Thoracic aorta (tissue), 2 donors: Measurements from ENCODE around the gene C11orf68. TPM values are rescaled to one million over a fixed set of nuclear protein-coding genes. Genes with fewer than 3 reads are reported as not detected.

ENCODE experiments used
- ATAC-seq: fragments of 150-250 bp; one replicate; pipeline ENCODE4 v1.8.0; 2017; ENCODE audit warnings: low read depth; ENCODE audit not compliant: insufficient number of reproducible peaks, low FRiP score
- DNase-seq: peaks from one replicate; pipeline ENCODE4 v3.0.0-alpha.2; 2020; ENCODE audit warnings: low spot score
- H3K27ac ChIP-seq, 2 donors: fragments of 200-600 bp; sonication (generic); 1 replicate in 1 of 2; 2 replicates in 1 of 2; pipeline ENCODE4 v1.5.1; 2016; ENCODE audit warnings: mild to moderate bottlenecking in 2 of 2, moderate library complexity in 2 of 2
- H3K27me3 ChIP-seq: fragments of 200-600 bp; sonication (generic); replicated peaks from 2 replicates; pipeline ENCODE4 v1.6.0; 2016; ENCODE audit warnings: mild to moderate bottlenecking; ENCODE audit not compliant: insufficient read depth
- H3K36me3 ChIP-seq: fragments of 200-600 bp; sonication (generic); one replicate; pipeline ENCODE4 v1.5.1; 2016
- H3K4me1 ChIP-seq, 2 donors: fragments of 200-600 bp; sonication (generic); 1 replicate in 1 of 2; 2 replicates in 1 of 2; pipeline versions ENCODE4 v1.5.1 to v1.6.0; 2016; ENCODE audit warnings: low read depth in 2 of 2, mild to moderate bottlenecking in 1 of 2; ENCODE audit not compliant: control insufficient read depth in 1 of 2
- H3K4me3 ChIP-seq: fragments of 200-600 bp; sonication (generic); 2 replicates; pipeline ENCODE4 v1.5.1; 2016; ENCODE audit warnings: mild to moderate bottlenecking
- H3K9me3 ChIP-seq: fragments of 200-600 bp; sonication (generic); 2 replicates; pipeline ENCODE4 v1.5.1; 2016
- total RNA-seq, 2 donors: library from RNA; depleted of rRNA; stranded (reverse); fragments of >200 nt; gene quantifications; one replicate each; pipeline versions ENCODE4 v1.1.0 to v1.2.3, GENCODE V29; 2016
- TF ChIP-seq, protein P1 (sequence below): fragments of 200-600 bp; sonication (generic); IDR thresholded peaks from one replicate; pipeline ENCODE4 v1.5.1; 2019; ENCODE audit warnings: antibody characterized with exemption

The C11orf68 gene
- total RNA-seq, 2 donors from 2014 or later = 16.3 to 27.9 TPM

DNA sequence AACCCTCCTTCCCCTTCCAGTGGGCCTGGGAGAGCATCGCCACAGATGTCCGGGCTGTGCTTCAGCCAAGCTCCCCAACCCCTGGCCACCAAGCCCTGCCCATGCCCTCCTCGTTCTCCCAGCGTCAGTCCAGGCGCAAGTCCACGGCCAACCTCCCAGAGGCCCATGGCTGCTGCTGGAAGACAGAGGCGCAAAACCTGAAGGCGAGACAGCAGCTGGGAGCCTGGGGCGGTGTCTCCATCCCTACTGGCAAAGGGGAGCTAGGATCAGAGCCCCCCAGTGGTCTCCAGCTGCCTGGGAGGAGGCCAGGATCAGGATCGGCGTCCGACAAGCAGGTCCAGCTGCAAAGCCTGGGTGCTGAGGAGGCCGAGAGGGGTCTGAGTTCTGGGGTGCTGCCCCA is 28.3 kb upstream of the C11orf68 start:
- Histone ChIP-seq H3K27me3 (no peaks in the 10 kb centered on the region), H3K27ac (no peak overlapping the region), H3K4me1 (no peaks in the 10 kb centered on the region), H3K9me3 (no peaks in the 10 kb centered on the region), H3K4me3 (no peak overlapping the region), H3K36me3 (no peaks in the 10 kb centered on the region)
- TF ChIP-seq, protein P1, sequence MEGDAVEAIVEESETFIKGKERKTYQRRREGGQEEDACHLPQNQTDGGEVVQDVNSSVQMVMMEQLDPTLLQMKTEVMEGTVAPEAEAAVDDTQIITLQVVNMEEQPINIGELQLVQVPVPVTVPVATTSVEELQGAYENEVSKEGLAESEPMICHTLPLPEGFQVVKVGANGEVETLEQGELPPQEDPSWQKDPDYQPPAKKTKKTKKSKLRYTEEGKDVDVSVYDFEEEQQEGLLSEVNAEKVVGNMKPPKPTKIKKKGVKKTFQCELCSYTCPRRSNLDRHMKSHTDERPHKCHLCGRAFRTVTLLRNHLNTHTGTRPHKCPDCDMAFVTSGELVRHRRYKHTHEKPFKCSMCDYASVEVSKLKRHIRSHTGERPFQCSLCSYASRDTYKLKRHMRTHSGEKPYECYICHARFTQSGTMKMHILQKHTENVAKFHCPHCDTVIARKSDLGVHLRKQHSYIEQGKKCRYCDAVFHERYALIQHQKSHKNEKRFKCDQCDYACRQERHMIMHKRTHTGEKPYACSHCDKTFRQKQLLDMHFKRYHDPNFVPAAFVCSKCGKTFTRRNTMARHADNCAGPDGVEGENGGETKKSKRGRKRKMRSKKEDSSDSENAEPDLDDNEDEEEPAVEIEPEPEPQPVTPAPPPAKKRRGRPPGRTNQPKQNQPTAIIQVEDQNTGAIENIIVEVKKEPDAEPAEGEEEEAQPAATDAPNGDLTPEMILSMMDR = no peak
- no peak for ATAC-seq
- no peak for DNase-seq

DNA sequence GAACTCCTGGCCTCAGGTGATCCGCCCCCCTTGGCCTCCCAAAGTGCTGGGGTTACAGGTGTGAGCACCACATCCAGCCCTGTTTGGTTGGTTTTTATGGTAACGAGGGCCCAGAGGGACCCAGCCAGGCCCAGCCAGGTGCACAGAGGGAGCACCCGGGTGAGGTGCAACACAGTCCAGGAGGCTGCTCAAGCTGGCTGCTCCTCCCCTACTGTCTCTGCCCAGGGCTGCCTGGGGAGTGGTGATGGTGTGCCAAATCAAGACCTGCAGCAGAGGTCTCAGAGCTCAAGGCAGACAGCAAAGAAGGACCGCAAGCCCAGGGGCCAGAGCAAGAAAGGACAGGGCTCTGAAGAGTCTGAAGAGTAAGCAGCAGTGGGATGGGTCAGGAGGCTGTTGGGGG is 27.8 kb upstream of the C11orf68 start:
- ATAC-seq (no peak), DNase-seq (no peak)
- Histone ChIP-seq H3K4me3 (no peak overlapping the region), H3K4me1 (no peaks in the 10 kb centered on the region), H3K27me3 (no peaks in the 10 kb centered on the region), H3K27ac (no peak overlapping the region), H3K36me3 (no peaks in the 10 kb centered on the region), H3K9me3 (no peaks in the 10 kb centered on the region)
- TF ChIP-seq, protein P1 = no peak

DNA sequence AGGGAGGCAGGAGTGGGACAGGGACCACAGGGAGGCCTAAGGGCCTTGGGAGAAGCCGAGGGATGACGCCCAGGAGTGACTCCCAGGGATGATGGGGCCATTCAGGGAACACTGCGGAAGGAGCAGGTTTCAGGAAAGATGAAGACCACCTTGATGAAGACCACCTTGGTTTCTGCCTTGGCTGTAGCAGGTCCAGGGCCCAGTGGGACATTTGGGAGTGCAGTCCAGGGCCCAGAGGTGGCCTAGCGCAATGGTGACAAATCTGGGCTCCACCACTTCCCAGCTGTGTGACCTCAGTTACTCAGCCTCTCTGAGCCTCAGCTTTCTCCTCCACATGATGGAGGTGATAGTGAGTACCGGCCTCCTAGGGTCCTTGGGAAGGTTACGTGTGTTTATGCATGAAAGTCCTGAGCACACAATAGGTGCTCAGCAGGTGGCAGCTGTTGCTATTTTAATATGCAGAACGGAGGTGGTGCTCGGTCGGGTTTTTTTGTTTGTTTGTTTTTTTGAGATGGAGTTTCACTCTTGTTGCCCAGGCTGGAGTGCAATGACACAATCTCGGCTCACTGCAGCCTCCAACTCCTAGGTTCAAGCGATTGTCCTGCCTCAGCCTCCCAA is 27.2 kb upstream of the C11orf68 start:
- Histone ChIP-seq H3K27me3 (no peaks in the 10 kb centered on the region), H3K36me3 (no peaks in the 10 kb centered on the region), H3K4me3 (no peak overlapping the region), H3K27ac (no peak overlapping the region), H3K4me1 (no peaks in the 10 kb centered on the region), H3K9me3 (no peaks in the 10 kb centered on the region)
- no peak for ATAC-seq
- TF ChIP-seq, protein P1 = no peak
- no peak for DNase-seq

DNA sequence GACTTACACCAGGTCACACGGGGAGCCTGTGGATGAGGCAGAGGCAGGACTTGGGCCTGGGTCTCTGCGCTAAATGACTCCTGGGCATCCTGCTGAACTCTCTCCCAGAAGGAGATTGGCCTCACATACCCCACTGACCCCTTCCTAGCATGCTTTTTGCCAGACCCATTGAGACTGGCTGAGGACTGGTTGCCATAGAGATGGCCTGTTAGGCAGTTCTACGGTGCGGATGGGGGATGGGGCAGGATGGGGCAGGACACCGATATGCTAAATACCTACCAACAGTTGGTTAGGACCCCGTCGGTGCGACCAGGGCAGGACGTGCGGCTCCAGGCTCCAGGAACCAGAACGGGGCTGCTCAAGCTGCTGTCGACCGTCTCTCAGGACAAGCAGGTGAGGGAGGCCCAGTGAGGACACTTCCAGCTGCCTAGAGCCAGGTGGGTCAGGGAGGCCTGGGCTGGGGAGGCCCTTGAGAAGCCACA is 26.6 kb upstream of the C11orf68 start, which contains the start of gene TSGA10IP:
Gene TSGA10IP (plus strand): TSS at position 51 of the 482 bp plus-strand sequence. CDS start 196 bp downstream, at position 247.
- H3K4me1 ChIP-seq = no peaks in the 10 kb centered on the region
- ATAC-seq = no peak
- TF ChIP-seq, protein P1 = no peak
- no peak for DNase-seq
- no peak within 1 kb of the TSS for H3K27ac ChIP-seq
- H3K9me3 ChIP-seq = no peaks in the 10 kb centered on the region
- H3K27me3 ChIP-seq = no peaks in the 10 kb centered on the region
- no peak within 1 kb of the TSS for H3K4me3 ChIP-seq
- H3K36me3 ChIP-seq = no peaks in the 10 kb centered on the region

DNA sequence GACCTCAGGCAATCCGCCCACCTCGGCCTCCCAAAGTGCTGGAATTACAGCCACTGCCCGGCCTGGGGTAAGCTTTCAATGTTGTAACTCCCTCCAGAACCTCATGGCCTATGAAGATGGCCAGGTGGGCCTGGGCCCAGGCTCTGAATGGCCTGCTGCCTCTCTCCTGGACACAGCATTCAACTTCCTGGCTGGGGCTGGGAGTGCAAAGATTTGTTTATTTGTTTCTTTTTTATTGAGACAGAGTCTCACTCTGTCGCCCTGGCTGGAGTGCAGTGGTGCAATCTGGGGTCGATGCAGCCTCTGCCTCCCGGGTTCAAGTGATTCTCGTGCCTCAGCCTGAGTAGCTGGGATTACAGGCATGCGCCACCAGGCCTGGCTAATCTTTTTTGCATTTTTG is 25.9 kb upstream of the C11orf68 start:
- no peak for DNase-seq
- no peak overlapping the region for H3K27ac ChIP-seq
- H3K27me3 ChIP-seq = no peaks in the 10 kb centered on the region
- H3K9me3 ChIP-seq = no peaks in the 10 kb centered on the region
- no peak for ATAC-seq
- no peak overlapping the region for H3K4me3 ChIP-seq
- H3K4me1 ChIP-seq = no peaks in the 10 kb centered on the region
- H3K36me3 ChIP-seq = no peaks in the 10 kb centered on the region
- TF ChIP-seq, protein P1 = no peak
